Measurements from ENCODE around the gene MRPL39. TPM values are rescaled to one million over a fixed set of nuclear protein-coding genes. Genes with fewer than 3 reads are reported as not detected.

MRPL39 gene
- total and polyA plus RNA-seq, 7 experiments from 2014 or later = 7.6 to 53.6 (median 20.5) TPM

DNA sequence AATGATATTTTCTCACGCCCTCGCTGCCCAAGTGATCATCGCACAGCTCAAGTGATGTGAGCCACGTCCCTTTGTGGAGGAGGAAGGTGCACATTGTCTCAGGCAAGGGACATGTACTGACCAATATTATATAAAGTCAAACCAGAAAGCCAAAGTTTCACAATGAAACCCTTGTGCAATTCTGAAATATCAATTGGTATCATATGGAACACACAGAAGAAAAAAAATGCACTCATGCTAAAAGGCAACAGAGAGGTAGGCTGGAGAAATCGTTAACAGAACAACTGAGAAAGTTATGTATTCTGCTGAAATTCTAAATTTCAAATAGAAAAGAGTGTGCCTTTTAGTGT lies 33.6 kb upstream of the MRPL39 start:
- H3K36me3 ChIP-seq (ENCODE audit: control insufficient read depth in 2 of 3, insufficient read depth in 3 of 3, low read length in 3 of 3) = no peaks in the 10 kb centered on the region
- ATAC-seq = no peak
- H3K9me3 ChIP-seq (ENCODE audit: control insufficient read depth in 2 of 3, low read length in 3 of 3) = no peaks in the 10 kb centered on the region
- ChIA-PET CTCF (interaction anchor here (0.7 kb wide), 1 partner anchor 12 kb away, joined by 4 read pairs; no protein-coding TSS in a partner anchor), POLR2A (no interaction called here)
- H3K4me3 Mint-ChIP-seq = peak overlapping the region; percentile 74 to 88 (median 82)
- H3K4me1 ChIP-seq (ENCODE audit: control insufficient read depth in 2 of 2, insufficient read depth in 2 of 2, low read length in 2 of 2) = peaks cover 0 to 10% of the 10 kb centered on the region in 2 donors
- intact Hi-C loops (cut with micrococcal nuclease) = no loop called here
- peak overlapping the region in 6 of 9 donors; percentile 0 to 55 (median 11) for H3K27ac Mint-ChIP-seq
- H3K27ac ChIP-seq (ENCODE audit: low read depth, low read length) = no peak overlapping the region
- peaks cover 12 to 20% (median 17%) of the 10 kb centered on the region in 7 donors for H3K4me1 Mint-ChIP-seq
- no peak overlapping the region for H3K4me3 ChIP-seq (ENCODE audit: low read length)
- peaks cover 0 to 4% (median 0%) of the 10 kb centered on the region in 11 donors for H3K9me3 Mint-ChIP-seq
- H3K36me3 Mint-ChIP-seq = peaks cover 0 to 3% (median 0%) of the 10 kb centered on the region in 5 donors
- no peak for DNase-seq
- peaks cover 17 to 38% (median 35%) of the 10 kb centered on the region in 5 donors for H3K27me3 Mint-ChIP-seq
- H3K27me3 ChIP-seq (ENCODE audit: control insufficient read depth in 2 of 2, insufficient read depth in 2 of 2, low read length in 2 of 2) = no peaks in the 10 kb centered on the region

DNA sequence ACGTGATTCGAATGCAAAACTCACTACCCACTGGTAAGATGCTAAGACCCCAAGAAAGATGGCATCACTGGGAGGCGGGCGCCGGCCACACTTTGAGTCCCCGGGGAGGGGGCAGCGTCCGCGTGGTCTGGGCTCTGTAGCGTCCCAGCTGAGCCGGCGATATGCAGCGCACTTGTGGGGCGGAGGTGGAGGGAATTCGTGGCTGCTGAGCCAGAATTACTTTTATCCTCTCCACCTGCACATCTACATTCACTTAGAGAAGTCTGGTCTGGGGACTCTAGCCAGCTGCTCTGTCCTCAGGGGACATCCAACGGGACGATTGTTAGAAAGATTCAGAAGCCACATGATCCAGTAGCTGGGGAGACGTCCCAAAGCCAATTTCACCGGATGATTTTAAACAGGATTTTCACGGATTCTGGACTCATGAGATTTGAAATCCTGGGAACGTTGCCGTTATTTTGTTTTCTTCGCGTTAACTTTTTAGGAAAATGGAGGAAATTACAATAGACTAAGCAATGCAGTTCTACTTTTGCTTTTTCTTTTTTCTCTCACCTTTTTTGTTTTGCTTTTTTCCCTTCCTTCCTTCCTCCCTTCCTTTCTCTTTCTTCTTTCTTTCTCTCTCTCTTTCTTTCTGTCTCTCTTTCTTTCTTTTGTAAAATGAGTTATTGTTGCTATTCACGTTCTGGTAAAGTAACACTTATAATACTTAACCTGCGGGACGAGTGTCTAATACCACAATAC lies 33.1 kb upstream of the MRPL39 start:
- Histone ChIP-seq H3K27me3 (ENCODE audit: control insufficient read depth in 2 of 2, insufficient read depth in 2 of 2, low read length in 2 of 2) (no peaks in the 10 kb centered on the region), H3K4me1 (ENCODE audit: control insufficient read depth in 2 of 2, insufficient read depth in 2 of 2, low read length in 2 of 2) (peaks cover 0 to 10% of the 10 kb centered on the region in 2 donors), H3K9me3 (ENCODE audit: control insufficient read depth in 2 of 3, low read length in 3 of 3) (no peaks in the 10 kb centered on the region), H3K27ac (ENCODE audit: low read depth, low read length) (no peak overlapping the region), H3K36me3 (ENCODE audit: control insufficient read depth in 2 of 3, insufficient read depth in 3 of 3, low read length in 3 of 3) (no peaks in the 10 kb centered on the region), H3K4me3 (ENCODE audit: low read length) (peak overlapping the region; percentile 68)
- ChIA-PET CTCF (interaction anchor here (0.7 to 1.7 kb wide), 2 partner anchors 11 to 32 kb away, joined by 4 to 9 read pairs; no protein-coding TSS in a partner anchor), POLR2A (no interaction called here)
- peak overlapping the region in 6 of 9 donors; percentile 0 to 55 (median 11) for H3K27ac Mint-ChIP-seq
- DNase-seq = peak in 2 of 9 donors; percentile 3 to 32
- peak overlapping the region; percentile 74 to 88 (median 82) for H3K4me3 Mint-ChIP-seq
- peaks cover 17 to 40% (median 38%) of the 10 kb centered on the region in 5 donors for H3K27me3 Mint-ChIP-seq
- H3K36me3 Mint-ChIP-seq = peaks cover 0 to 3% (median 0%) of the 10 kb centered on the region in 5 donors
- intact Hi-C loops (cut with micrococcal nuclease) = no loop called here
- H3K9me3 Mint-ChIP-seq = peaks cover 0 to 7% (median 0%) of the 10 kb centered on the region in 11 donors
- ATAC-seq = peak; percentile 34
- H3K4me1 Mint-ChIP-seq = peaks cover 13 to 21% (median 17%) of the 10 kb centered on the region in 7 donors

DNA sequence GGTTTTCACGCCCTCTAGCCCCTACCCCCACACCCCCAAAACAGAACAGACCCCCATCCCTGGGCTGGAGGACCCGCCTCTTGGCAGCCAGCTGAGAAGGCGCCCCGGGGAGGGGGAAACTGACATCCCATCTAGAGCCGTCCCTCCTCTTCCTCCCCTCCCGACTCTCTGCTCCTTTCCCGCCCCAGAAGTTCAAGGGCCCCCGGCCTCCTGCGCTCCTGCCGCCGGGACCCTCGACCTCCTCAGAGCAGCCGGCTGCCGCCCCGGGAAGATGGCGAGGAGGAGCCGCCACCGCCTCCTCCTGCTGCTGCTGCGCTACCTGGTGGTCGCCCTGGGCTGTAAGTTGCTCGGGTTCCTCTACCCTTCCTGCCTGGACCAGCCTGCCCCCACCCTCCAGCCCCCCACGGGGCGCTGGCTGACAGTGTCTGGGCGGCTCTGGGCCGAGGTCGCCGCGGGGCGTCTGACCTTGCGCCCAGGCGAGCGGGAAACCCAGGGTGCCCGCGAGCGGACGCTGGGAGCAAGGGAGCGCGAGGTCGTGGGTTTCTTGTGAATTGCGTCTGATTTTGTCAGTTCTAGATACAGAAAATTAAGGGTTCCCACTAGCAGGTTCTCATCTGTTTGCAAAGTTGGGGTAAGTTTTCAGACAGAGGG lies 32.4 kb upstream of the MRPL39 start:
- H3K9me3 ChIP-seq (ENCODE audit: control insufficient read depth in 2 of 3, low read length in 3 of 3) = no peaks in the 10 kb centered on the region
- ChIA-PET CTCF (interaction anchor here (1.1 to 1.7 kb wide), 2 partner anchors 10 to 31 kb away, joined by 3 to 9 read pairs; no protein-coding TSS in a partner anchor), POLR2A (interaction anchor here (1.7 kb wide), 1 partner anchor 32 kb away, joined by 6 read pairs; no protein-coding TSS in a partner anchor)
- Mint-ChIP-seq H3K36me3 (peaks cover 0 to 3% (median 0%) of the 10 kb centered on the region in 5 donors), H3K27me3 (peaks cover 20 to 47% (median 38%) of the 10 kb centered on the region in 5 donors), H3K9me3 (peaks cover 0 to 7% (median 0%) of the 10 kb centered on the region in 11 donors), H3K4me1 (peaks cover 14 to 22% (median 17%) of the 10 kb centered on the region in 7 donors), H3K27ac (no peak overlapping the region), H3K4me3 (peak overlapping the region; percentile 74 to 88 (median 82))
- peak; percentile 89 for ATAC-seq
- H3K4me3 ChIP-seq (ENCODE audit: low read length) = peak overlapping the region; percentile 68
- H3K27me3 ChIP-seq (ENCODE audit: control insufficient read depth in 2 of 2, insufficient read depth in 2 of 2, low read length in 2 of 2) = no peaks in the 10 kb centered on the region
- no peaks in the 10 kb centered on the region for H3K36me3 ChIP-seq (ENCODE audit: control insufficient read depth in 2 of 3, insufficient read depth in 3 of 3, low read length in 3 of 3)
- peak; percentile 19 to 54 (median 38) for DNase-seq
- intact Hi-C loops (cut with micrococcal nuclease) = loop anchor here (1.0 to 2.0 kb wide), 4 partner anchors 31 to 219 kb away; no protein-coding TSS in a partner anchor
- peak overlapping the region; percentile 9 for H3K27ac ChIP-seq (ENCODE audit: low read depth, low read length)
- H3K4me1 ChIP-seq (ENCODE audit: control insufficient read depth in 2 of 2, insufficient read depth in 2 of 2, low read length in 2 of 2) = peaks cover 0 to 10% of the 10 kb centered on the region in 2 donors

DNA sequence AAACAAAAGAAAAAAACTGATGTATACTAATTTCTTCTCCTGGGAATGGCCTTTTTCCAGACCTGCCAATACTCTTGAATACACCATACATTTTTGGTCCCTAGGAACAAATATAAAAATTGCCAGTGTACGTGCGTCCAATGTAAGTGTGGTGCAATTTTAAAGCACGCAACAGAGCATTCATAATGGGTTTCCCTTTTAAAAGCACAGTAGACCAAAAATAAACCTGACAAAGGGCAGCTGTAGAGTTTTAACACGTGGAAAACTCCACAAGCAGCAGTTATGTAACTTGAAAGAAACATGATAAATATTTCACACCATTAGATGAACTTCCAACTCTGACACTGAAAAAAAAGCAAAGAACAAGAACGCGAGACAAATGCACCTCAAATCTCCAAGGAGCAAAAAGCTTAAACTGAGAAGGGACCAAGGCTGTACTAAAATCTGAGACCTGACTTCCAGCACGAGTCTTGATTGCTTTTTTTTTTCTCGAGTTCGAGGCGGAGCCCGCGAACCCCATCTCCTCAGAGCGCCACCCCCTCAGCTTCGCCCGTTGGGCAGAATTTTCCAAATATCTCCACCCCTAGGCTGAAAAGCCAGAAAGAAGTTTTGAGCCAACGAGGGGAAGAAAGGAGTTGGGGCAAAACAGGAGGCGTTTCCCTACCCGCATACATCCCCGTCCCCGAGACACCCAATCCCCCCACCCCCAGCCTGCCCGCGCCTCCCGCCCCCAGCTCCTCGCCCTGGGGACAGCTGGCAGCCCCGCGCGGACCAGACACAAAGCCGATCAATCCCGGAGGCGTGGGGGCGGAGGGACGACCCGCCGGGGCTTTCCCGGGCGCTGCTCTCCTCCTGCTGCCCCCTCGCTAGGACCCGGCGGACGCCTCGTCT lies 31.6 kb upstream of the MRPL39 start, which contains the start of gene JAM2:
JAM2 (plus strand) TSS at position 599 of the 891 bp plus-strand sequence. CDS start 564 bp downstream, outside the sequence.
- peak within 1 kb of the TSS; percentile 9 for H3K27ac ChIP-seq (ENCODE audit: low read depth, low read length)
- Mint-ChIP-seq H3K27me3 (peaks cover 23 to 48% (median 38%) of the 10 kb centered on the region in 5 donors), H3K27ac (peak within 1 kb of the TSS in 6 of 9 donors; percentile 4 to 70 (median 26)), H3K4me1 (peaks cover 14 to 22% (median 17%) of the 10 kb centered on the region in 7 donors), H3K4me3 (peak within 1 kb of the TSS; percentile 74 to 88 (median 82)), H3K9me3 (peaks cover 0 to 7% (median 0%) of the 10 kb centered on the region in 11 donors), H3K36me3 (peaks cover 0 to 3% (median 0%) of the 10 kb centered on the region in 5 donors)
- no peaks in the 10 kb centered on the region for H3K36me3 ChIP-seq (ENCODE audit: control insufficient read depth in 2 of 3, insufficient read depth in 3 of 3, low read length in 3 of 3)
- ChIA-PET POLR2A (interaction anchor here (0.6 to 1.7 kb wide), 3 partner anchors 31 to 85 kb away, joined by 5 to 7 read pairs (median 6); no protein-coding TSS in a partner anchor), CTCF (interaction anchor here (1.1 to 1.7 kb wide), 2 partner anchors 11 to 31 kb away, joined by 3 to 9 read pairs; no protein-coding TSS in a partner anchor)
- peak in 8 of 9 donors; percentile 6 to 70 (median 22) for DNase-seq
- intact Hi-C loops (cut with micrococcal nuclease) = loop anchor here (1.0 to 2.0 kb wide), 4 partner anchors 31 to 218 kb away; no protein-coding TSS in a partner anchor
- peak; percentile 55 for ATAC-seq
- peak within 1 kb of the TSS; percentile 68 for H3K4me3 ChIP-seq (ENCODE audit: low read length)
- H3K4me1 ChIP-seq (ENCODE audit: control insufficient read depth in 2 of 2, insufficient read depth in 2 of 2, low read length in 2 of 2) = peaks cover 0 to 10% of the 10 kb centered on the region in 2 donors
- no peaks in the 10 kb centered on the region for H3K9me3 ChIP-seq (ENCODE audit: control insufficient read depth in 2 of 3, low read length in 3 of 3)
- H3K27me3 ChIP-seq (ENCODE audit: control insufficient read depth in 2 of 2, insufficient read depth in 2 of 2, low read length in 2 of 2) = no peaks in the 10 kb centered on the region

DNA sequence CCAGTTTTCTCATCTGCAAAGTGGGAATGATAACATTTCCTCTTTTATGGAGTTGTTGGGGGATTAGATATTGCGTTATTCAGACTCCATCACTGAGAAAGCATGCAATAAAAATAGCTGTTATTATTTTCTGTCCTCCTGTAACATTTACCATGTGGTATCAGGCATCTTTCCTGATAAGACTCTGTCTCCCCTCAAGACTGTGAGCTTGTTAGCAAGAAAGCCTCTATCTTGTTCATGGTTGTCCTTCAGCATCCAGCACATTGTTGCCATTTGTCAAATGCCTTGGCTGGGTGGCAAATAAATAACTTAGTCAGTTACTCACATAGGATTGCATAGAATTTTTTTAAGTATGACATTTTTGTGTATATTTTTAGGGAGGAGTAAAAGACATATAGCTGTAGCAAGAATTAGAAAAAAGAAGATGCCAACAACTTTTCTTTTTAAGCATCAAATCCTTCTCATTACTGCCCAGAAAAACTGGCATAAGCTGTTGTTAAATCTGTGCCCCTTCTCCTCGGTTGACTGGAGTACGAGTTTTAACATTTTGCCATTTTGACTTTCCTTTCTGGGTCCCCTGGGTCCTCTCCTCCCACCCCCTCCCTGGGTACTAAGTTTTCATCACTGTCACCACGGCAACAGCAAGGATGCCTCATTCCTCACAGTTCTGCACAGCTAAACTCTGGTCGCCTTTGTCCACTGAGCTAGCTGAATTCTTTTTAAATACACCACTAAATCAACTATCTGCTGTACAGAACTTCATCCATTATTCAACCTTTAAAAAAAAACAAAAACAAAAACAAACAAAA lies 30.8 kb upstream of the MRPL39 start:
- Mint-ChIP-seq H3K9me3 (peaks cover 0 to 7% (median 0%) of the 10 kb centered on the region in 11 donors), H3K36me3 (peaks cover 0 to 3% (median 0%) of the 10 kb centered on the region in 5 donors), H3K4me3 (peak overlapping the region in 9 of 10 donors; percentile 74 to 88 (median 82)), H3K27me3 (peaks cover 27 to 48% (median 38%) of the 10 kb centered on the region in 5 donors), H3K4me1 (peaks cover 14 to 22% (median 17%) of the 10 kb centered on the region in 7 donors), H3K27ac (peak overlapping the region in 2 of 9 donors; percentile 5 to 39)
- no peak overlapping the region for H3K4me3 ChIP-seq (ENCODE audit: low read length)
- H3K27me3 ChIP-seq (ENCODE audit: control insufficient read depth in 2 of 2, insufficient read depth in 2 of 2, low read length in 2 of 2) = no peaks in the 10 kb centered on the region
- peaks cover 0 to 10% of the 10 kb centered on the region in 2 donors for H3K4me1 ChIP-seq (ENCODE audit: control insufficient read depth in 2 of 2, insufficient read depth in 2 of 2, low read length in 2 of 2)
- intact Hi-C loops (cut with micrococcal nuclease) = loop anchor here in 1 of 2 donors (2.0 kb wide), 2 partner anchors 65 to 217 kb away; no protein-coding TSS in a partner anchor
- H3K36me3 ChIP-seq (ENCODE audit: control insufficient read depth in 2 of 3, insufficient read depth in 3 of 3, low read length in 3 of 3) = no peaks in the 10 kb centered on the region
- CTCF ChIA-PET = no interaction called here
- no peak overlapping the region for H3K27ac ChIP-seq (ENCODE audit: low read depth, low read length)
- ATAC-seq = no peak
- DNase-seq = no peak
- H3K9me3 ChIP-seq (ENCODE audit: control insufficient read depth in 2 of 3, low read length in 3 of 3) = no peaks in the 10 kb centered on the region
- POLR2A ChIA-PET = interaction anchor here (0.6 to 1.7 kb wide), 3 partner anchors 30 to 84 kb away, joined by 5 to 7 read pairs (median 6); no protein-coding TSS in a partner anchor

Measured in naive thymus-derived CD4-positive, alpha-beta T cell (primary cell).